Measurements from ENCODE around the gene CDH13.

GRCh38 chr16:82667437-82667836 is 40.7 kb downstream of the CDH13 start:
- TF ChIP-seq ZNF76 (CRISPR knock-in tag; IDR thresholded peaks at IDR 0.05; ENCODE audit: borderline replicate concordance) (no peak), HES1 (IDR thresholded peaks at IDR 0.05; ENCODE audit: low read depth) (no peak), HDAC2 (IDR thresholded peaks at IDR 0.05) (no peak), EZH2 (IDR thresholded peaks at IDR 0.05; ENCODE audit: borderline replicate concordance, low read depth, low read length) (no peak), CTCF (IDR thresholded peaks at IDR 0.05 in 2 of 3, conservative IDR thresholded peaks at IDR 0.05 in 1 of 3; ENCODE audit: insufficient read depth in 2 of 3, low read depth in 1 of 3, low read length in 3 of 3) (no peak)

Data from K562 (cell line).